Karpas-422 (cell line): ENCODE measurements around the gene P2RY8. TPM values are rescaled to one million over a fixed set of nuclear protein-coding genes. Genes with fewer than 3 reads are reported as not detected.

Source experiments
- DNase-seq: peaks from one replicate; pipeline ENCODE4 v3.0.0-alpha.2; 2015
- H2AFZ ChIP-seq: fragments of 200-600 bp; sonication (generic); 2 replicates; pipeline ENCODE4 v1.6.1; 2014; ENCODE audit warnings: antibody characterized with exemption, low read length, mixed read lengths
- H3K27ac ChIP-seq: fragments of 200-600 bp; sonication (generic); 2 replicates; pipeline ENCODE4 v1.5.1; 2014; ENCODE audit warnings: mild to moderate bottlenecking, low read length, moderate library complexity
- H3K27me3 ChIP-seq: fragments of 200-600 bp; sonication (generic); 2 replicates; pipeline ENCODE4 v1.6.1; 2014; ENCODE audit warnings: low read length, mixed read lengths
- H3K36me3 ChIP-seq: fragments of 200-600 bp; sonication (generic); 2 replicates; pipeline ENCODE4 v1.6.1; 2014; ENCODE audit warnings: low read length, mixed read lengths; ENCODE audit not compliant: insufficient read depth
- H3K4me1 ChIP-seq: fragments of 200-600 bp; sonication (generic); 2 replicates; pipeline ENCODE4 v1.6.1; 2014; ENCODE audit warnings: mild to moderate bottlenecking, low read length, mixed read lengths
- H3K4me2 ChIP-seq: fragments of 200-600 bp; sonication (generic); 2 replicates; pipeline ENCODE4 v1.6.1; 2014; ENCODE audit warnings: low read length, low read depth, mild to moderate bottlenecking; ENCODE audit not compliant: poor library complexity, severe bottlenecking
- H3K4me3 ChIP-seq: fragments of 200-600 bp; sonication (generic); 2 replicates; pipeline ENCODE4 v1.5.1; 2014; ENCODE audit warnings: mild to moderate bottlenecking, antibody characterized with exemption, low read length, mixed read lengths
- H3K79me2 ChIP-seq: fragments of 200-600 bp; sonication (generic); 2 replicates; pipeline ENCODE4 v1.6.1; 2014; ENCODE audit warnings: mild to moderate bottlenecking, low read length, mixed read lengths
- H3K9ac ChIP-seq: fragments of 200-600 bp; sonication (generic); 2 replicates; pipeline ENCODE4 v1.6.0; 2014; ENCODE audit warnings: low read length
- H3K9me2 ChIP-seq: fragments of 200-600 bp; sonication (generic), shearing (Covaris generic); replicated peaks from 2 replicates; pipeline ENCODE4 v1.6.0; 2014; ENCODE audit warnings: mild to moderate bottlenecking, low read length, moderate library complexity; ENCODE audit not compliant: insufficient read depth
- H3K9me3 ChIP-seq: fragments of 300-700, 200-600 bp; sonication (generic); 2 replicates; pipeline ENCODE4 v1.6.1; 2014; ENCODE audit warnings: low read length, mixed read lengths
- H4K20me1 ChIP-seq: fragments of 200-600 bp; sonication (generic); 2 replicates; pipeline ENCODE4 v1.6.1; 2014; ENCODE audit warnings: mild to moderate bottlenecking, antibody characterized with exemption, low read length, low read depth; ENCODE audit not compliant: insufficient read depth
- total RNA-seq: library from RNA; depleted of rRNA; stranded (reverse); fragments of >200 nt; shearing (Covaris generic); gene quantifications from 2 replicates; pipeline ENCODE4 v1.2.3, GENCODE V29; 2014; ENCODE audit warnings: low replicate concordance

P2RY8 gene
- total RNA-seq, 1 experiment from 2014 or later: 87.1 TPM

DNA sequence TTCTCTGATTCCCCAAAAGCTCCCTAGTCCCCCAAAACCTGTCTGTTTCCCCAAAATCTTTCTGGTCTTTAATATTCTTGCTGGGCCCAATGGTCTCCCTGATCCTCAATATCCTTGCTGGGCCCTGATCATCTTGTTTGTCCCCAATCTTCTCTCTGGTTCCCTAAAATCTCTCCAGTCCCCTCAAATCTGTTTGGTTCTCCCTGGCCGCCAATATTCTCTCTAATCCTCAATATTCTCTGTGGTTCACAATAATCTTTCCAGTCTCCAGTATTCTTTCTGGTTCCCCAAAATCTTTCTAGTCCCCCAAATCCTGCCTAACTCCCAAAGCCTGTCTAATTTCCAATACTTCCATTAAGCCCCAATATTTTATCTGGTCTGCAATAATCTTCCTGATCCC lies 18.5 kb downstream of the P2RY8 start:
- peaks cover 9% of the 10 kb centered on the region; the same call in 1 of the 2 replicates for H3K9me3 ChIP-seq
- H3K4me1 ChIP-seq: peaks cover 23% of the 10 kb centered on the region
- H3K9me2 ChIP-seq: no peaks in the 10 kb centered on the region
- H3K4me2 ChIP-seq: no peak overlapping the region
- H3K79me2 ChIP-seq: peaks cover 73% of the 10 kb centered on the region
- no peak overlapping the region for H3K4me3 ChIP-seq
- peaks cover 43% of the 10 kb centered on the region for H3K36me3 ChIP-seq
- H3K9ac ChIP-seq: no peak overlapping the region; the same call in 1 of the 2 replicates
- peak overlapping the region; percentile 95 for H3K27ac ChIP-seq
- peaks cover 6% of the 10 kb centered on the region; the same call in 1 of the 2 replicates for H4K20me1 ChIP-seq
- DNase-seq: no peak
- no peaks in the 10 kb centered on the region for H3K27me3 ChIP-seq
- no peak overlapping the region for H2AFZ ChIP-seq

DNA sequence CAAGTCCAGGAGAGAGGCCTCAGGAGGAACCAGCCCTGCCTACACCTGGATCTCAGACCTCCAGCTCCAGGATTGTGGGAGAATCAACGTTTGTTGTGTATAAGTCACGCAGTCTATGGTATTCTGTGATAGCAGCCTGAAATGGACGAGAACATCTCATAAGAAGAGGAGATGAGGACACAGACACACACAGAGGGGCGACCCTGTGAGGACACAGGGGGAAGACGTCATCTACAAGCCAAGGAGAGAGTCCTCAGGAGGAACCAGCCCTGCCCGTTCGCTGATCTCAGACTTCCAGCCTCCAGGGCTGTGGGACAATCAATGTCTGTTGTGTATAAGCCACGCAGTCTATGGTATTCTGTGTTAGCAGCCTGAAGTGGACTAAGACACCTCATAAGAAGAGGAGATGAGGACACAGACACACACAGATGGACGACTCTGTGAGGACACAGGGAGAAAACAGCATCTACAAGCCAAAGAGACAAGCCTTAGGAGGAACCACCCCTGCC lies 20.3 kb downstream of the P2RY8 start:
- Histone ChIP-seq H3K4me1 (peaks cover 8% of the 10 kb centered on the region), H3K27ac (peak overlapping the region; percentile 46; the same call in 1 of the 2 replicates), H3K36me3 (peaks cover 40% of the 10 kb centered on the region), H3K4me3 (no peak overlapping the region), H2AFZ (no peak overlapping the region), H3K79me2 (peaks cover 71% of the 10 kb centered on the region), H3K4me2 (no peak overlapping the region), H3K9me2 (no peaks in the 10 kb centered on the region), H3K27me3 (no peaks in the 10 kb centered on the region), H3K9me3 (peaks cover 9% of the 10 kb centered on the region; the same call in 1 of the 2 replicates), H3K9ac (no peak overlapping the region), H4K20me1 (peaks cover 6% of the 10 kb centered on the region; the same call in 1 of the 2 replicates)
- no peak for DNase-seq

DNA sequence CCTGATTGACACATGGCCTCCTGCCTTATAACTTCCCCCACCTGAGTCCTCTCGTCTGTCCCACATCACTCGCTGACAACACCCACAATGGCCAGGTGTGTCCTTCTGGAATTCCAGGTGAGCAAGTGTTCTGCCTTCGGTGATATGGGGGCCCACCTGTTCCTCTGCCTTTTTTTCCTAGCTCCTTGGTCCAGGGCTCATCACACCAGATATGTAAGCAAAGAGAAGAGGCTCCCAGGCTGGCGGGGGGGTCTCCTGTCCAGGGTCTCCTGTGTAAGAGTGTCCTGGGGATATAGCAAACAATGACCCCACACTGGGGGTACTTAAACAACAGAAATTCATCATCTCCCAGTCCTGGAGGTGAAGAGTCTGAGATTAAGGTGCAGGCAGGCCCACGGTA lies 25.2 kb downstream of the P2RY8 start:
- no peak overlapping the region for H2AFZ ChIP-seq
- H3K9me2 ChIP-seq: no peaks in the 10 kb centered on the region
- no peak overlapping the region for H3K4me2 ChIP-seq
- no peak overlapping the region for H3K4me3 ChIP-seq
- no peak overlapping the region for H3K9ac ChIP-seq
- H3K36me3 ChIP-seq: peaks cover 29% of the 10 kb centered on the region
- H3K79me2 ChIP-seq: peaks cover 53% of the 10 kb centered on the region
- no peaks in the 10 kb centered on the region for H3K27me3 ChIP-seq
- H3K9me3 ChIP-seq: no peaks in the 10 kb centered on the region
- H4K20me1 ChIP-seq: peaks cover 11% of the 10 kb centered on the region; the same call in 1 of the 2 replicates
- H3K4me1 ChIP-seq: peaks cover 8% of the 10 kb centered on the region
- H3K27ac ChIP-seq: no peak overlapping the region
- no peak for DNase-seq

DNA sequence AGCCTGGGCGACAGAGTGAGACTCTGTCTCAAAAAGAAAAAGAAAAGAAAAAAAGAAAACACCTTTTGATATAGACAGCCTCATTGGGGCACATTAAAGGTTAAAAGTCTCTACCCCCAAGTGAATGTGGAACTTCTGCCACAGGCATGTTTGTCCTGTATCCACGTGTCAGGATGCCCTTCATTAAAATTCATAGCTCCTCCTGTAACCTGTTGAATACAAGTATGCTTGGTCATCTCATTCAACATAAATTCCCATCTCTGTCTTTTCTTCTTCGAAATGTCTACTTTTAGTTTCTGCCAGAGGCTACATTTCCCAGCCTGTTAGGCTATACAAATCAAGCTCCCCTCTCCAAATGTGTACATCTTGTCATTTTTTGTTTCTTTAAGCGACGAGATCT lies 25.8 kb downstream of the P2RY8 start:
- peaks cover 29% of the 10 kb centered on the region for H3K36me3 ChIP-seq
- H3K9ac ChIP-seq: no peak overlapping the region
- no peaks in the 10 kb centered on the region for H3K9me3 ChIP-seq
- peaks cover 11% of the 10 kb centered on the region for H3K4me1 ChIP-seq
- no peaks in the 10 kb centered on the region for H3K27me3 ChIP-seq
- no peak overlapping the region for H2AFZ ChIP-seq
- H3K4me2 ChIP-seq: no peak overlapping the region
- peaks cover 11% of the 10 kb centered on the region; the same call in 1 of the 2 replicates for H4K20me1 ChIP-seq
- no peaks in the 10 kb centered on the region for H3K9me2 ChIP-seq
- no peak for DNase-seq
- peaks cover 50% of the 10 kb centered on the region for H3K79me2 ChIP-seq
- H3K4me3 ChIP-seq: no peak overlapping the region
- no peak overlapping the region for H3K27ac ChIP-seq

DNA sequence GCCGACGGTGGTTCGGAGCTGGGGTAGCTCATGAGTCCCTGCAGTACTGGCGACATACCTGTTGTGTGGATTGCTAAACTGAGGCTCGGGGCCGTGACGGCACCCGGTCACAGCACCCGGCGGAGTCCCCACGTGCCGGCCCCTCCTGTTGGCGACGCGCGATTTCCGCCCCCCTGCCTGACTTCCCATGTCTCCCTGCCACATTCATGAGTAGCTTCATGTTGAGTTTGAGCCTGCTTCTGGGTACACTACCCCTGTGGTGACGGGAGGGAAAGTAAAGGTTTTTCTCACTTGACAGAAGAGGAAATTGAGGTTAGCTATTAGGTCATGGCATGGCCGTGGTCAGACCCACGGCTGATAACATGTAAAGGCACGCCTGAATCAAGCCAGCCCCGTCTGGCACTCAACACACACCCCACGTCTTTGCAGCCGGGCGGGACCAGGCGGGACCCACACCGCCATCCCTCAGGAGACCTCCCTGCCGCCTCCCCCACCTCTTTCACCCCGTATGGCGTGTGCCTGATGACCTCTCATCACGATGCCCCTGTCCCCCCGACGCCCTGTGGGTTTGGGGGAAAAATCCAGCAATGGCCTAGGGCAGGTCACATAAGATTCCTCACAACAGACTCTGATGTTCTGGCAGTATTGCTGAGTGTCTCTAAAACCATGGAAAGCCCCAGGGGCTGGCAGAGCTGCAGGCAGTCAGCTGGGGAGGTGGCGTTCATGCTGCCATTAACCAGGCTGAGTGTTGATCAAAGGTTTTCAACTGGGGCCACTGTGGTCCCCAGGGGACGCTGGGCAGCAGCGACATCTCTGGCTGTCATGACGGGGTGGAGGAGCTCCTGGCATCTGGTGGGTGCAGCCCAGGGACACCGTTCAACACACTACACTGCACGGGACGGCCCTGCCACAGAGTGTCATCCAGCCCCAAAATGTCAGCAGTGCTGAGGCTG lies 29.2 kb downstream of the P2RY8 start:
- Histone ChIP-seq H3K27ac (peak overlapping the region; percentile 26; the same call in 1 of the 2 replicates), H3K4me1 (peaks cover 45% of the 10 kb centered on the region), H3K79me2 (peaks cover 40% of the 10 kb centered on the region), H3K27me3 (no peaks in the 10 kb centered on the region), H3K9ac (no peak overlapping the region), H3K36me3 (peaks cover 19% of the 10 kb centered on the region), H3K4me3 (no peak overlapping the region), H3K9me2 (no peaks in the 10 kb centered on the region), H3K4me2 (no peak overlapping the region), H2AFZ (no peak overlapping the region), H3K9me3 (no peaks in the 10 kb centered on the region), H4K20me1 (peaks cover 5% of the 10 kb centered on the region; the same call in 1 of the 2 replicates)
- DNase-seq: no peak

DNA sequence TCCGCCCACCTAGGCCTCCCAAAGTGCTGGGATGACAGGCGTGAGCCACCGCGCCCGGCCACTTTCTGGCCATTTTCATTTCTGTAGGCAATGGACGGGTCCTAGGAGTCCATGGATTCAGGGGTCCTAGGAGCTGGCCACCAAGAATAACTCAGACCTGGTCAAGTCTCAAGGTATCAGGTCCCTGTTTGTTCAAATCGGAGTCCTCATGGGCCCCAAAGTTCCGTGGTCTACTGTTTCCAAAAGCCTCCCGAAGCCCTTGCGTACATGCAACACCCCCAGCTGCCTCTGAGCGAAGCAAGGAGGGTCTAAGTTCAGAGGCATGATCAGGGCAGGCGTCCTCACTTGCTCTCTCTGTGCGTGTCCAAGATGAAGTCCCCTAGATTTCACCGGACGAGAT lies 30.1 kb downstream of the P2RY8 start:
- H3K9ac ChIP-seq: no peak overlapping the region
- H3K4me2 ChIP-seq: no peak overlapping the region
- H3K4me1 ChIP-seq: peaks cover 54% of the 10 kb centered on the region
- H3K4me3 ChIP-seq: no peak overlapping the region
- no peaks in the 10 kb centered on the region for H3K9me2 ChIP-seq
- no peak overlapping the region for H2AFZ ChIP-seq
- peaks cover 46% of the 10 kb centered on the region for H3K79me2 ChIP-seq
- peak; percentile 39 for DNase-seq
- no peak overlapping the region for H3K27ac ChIP-seq
- no peaks in the 10 kb centered on the region for H3K27me3 ChIP-seq
- peaks cover 22% of the 10 kb centered on the region for H3K36me3 ChIP-seq
- H4K20me1 ChIP-seq: peaks cover 5% of the 10 kb centered on the region; the same call in 1 of the 2 replicates
- no peaks in the 10 kb centered on the region for H3K9me3 ChIP-seq

DNA sequence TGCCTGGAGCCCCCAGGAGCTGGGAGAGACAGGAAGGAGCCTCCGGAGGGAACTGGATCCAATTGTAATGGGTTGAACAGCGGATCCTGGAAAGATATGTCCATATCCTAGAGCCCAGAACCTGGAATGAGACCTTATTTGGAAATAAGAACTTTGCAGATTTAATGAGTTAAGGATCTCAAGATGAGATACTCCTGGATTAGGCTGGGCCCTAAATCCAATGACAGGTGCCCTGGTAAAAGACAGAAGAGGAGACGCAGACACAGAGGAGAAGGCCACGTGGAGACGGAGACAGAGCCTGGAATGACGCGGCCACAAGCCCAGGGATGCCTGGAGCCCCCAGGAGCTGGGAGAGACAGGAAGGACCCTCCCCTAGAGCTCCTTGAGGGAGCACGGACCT lies 34.1 kb downstream of the P2RY8 start:
- peaks cover 67% of the 10 kb centered on the region for H3K4me1 ChIP-seq
- H2AFZ ChIP-seq: no peak overlapping the region
- H3K27ac ChIP-seq: peak overlapping the region; percentile 99
- H3K36me3 ChIP-seq: peaks cover 15% of the 10 kb centered on the region
- DNase-seq: peak; percentile 67
- no peaks in the 10 kb centered on the region for H3K27me3 ChIP-seq
- H3K9me3 ChIP-seq: no peaks in the 10 kb centered on the region
- no peaks in the 10 kb centered on the region for H3K9me2 ChIP-seq
- peaks cover 42% of the 10 kb centered on the region for H3K79me2 ChIP-seq
- H3K4me3 ChIP-seq: peak overlapping the region; percentile 11; the same call in 1 of the 2 replicates
- peaks cover under 1% of the 10 kb centered on the region; the same call in 1 of the 2 replicates for H4K20me1 ChIP-seq
- peak overlapping the region; percentile 56 for H3K4me2 ChIP-seq
- peak overlapping the region; percentile 61 for H3K9ac ChIP-seq

DNA sequence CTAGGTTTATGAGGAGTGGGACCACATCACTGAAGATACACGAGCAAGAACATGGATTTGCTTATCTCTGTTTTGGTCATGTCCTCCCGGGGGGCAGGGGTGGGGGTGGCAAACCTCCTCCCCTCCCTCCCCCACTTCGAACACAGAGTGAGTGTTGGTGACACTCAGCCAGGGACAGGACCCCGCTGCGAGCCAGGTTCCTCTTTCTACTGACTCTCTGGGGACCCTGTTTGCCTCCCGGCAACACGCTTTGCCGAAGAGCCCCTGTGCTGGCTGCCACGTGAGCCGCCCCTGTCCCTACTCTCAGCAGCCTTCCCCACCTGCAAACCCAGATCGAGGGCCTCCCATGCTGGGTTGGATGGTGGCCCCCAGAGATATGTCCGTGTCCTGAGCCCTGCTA lies 34.7 kb downstream of the P2RY8 start:
- Histone ChIP-seq H3K27ac (peak overlapping the region; percentile 99), H3K9me3 (no peaks in the 10 kb centered on the region), H3K79me2 (peaks cover 41% of the 10 kb centered on the region), H3K4me1 (peaks cover 71% of the 10 kb centered on the region), H3K27me3 (no peaks in the 10 kb centered on the region), H3K36me3 (peaks cover 10% of the 10 kb centered on the region), H3K4me3 (peak overlapping the region; percentile 46; the same call in 1 of the 2 replicates), H3K4me2 (peak overlapping the region; percentile 56), H2AFZ (no peak overlapping the region), H4K20me1 (no peaks in the 10 kb centered on the region), H3K9ac (peak overlapping the region; percentile 61), H3K9me2 (no peaks in the 10 kb centered on the region)
- DNase-seq: peak; percentile 98
